Measurements from ENCODE around the gene CCNB1IP1. TPM values are rescaled to one million over a fixed set of nuclear protein-coding genes. Genes with fewer than 3 reads are reported as not detected.
A peak's percentile ranks its signal among the peaks of the same experiment; 100 is the strongest.

CCNB1IP1 gene
- total RNA-seq (2013): 16.8 TPM
- 1 to 10 TPM; 3.5 to 8.6 (median 5.4) TPM for polyA plus RNA-seq
- polyA minus RNA-seq: 3.9 and 5.0 TPM in 2 replicates
- 2.2 to 19.3 (median 9.2) reads per million in 11 experiments for total RNA-seq

- no peak for TF ChIP-seq CTCF (IDR thresholded peaks at IDR 0.05)
- H3K36me3 Mint-ChIP-seq: no peaks in the 10 kb centered on the region
- peaks cover 0 to 2% (median 0%) of the 10 kb centered on the region in 7 donors for H3K9me3 Mint-ChIP-seq
- H2AFZ ChIP-seq (ENCODE audit: insufficient read depth, low read depth, low read length, poor library complexity, severe bottlenecking): peak within 1 kb of the TSS; percentile 86
- peaks cover 0 to 2% (median 1%) of the 10 kb centered on the region in 3 donors for H3K27me3 Mint-ChIP-seq (ENCODE audit: low read depth in 3 of 3)
- no peaks in the 10 kb centered on the region for H3K27me3 ChIP-seq (ENCODE audit: control insufficient read depth in 2 of 2, insufficient read depth in 2 of 2, low read length in 2 of 2)
- no peaks in the 10 kb centered on the region for H3K9me3 ChIP-seq (replicated peaks in 1 of 2; ENCODE audit: control insufficient read depth in 1 of 2, insufficient read depth in 1 of 2, low read length in 2 of 2)
- H3K9ac ChIP-seq (ENCODE audit: insufficient read depth, low read length, poor library complexity, severe bottlenecking): peak within 1 kb of the TSS; percentile 45
- peaks cover 38% of the 10 kb centered on the region for H3K79me2 ChIP-seq (ENCODE audit: insufficient read depth, low read length)
- peaks cover 13 to 17% of the 10 kb centered on the region in 2 donors for H3K4me1 ChIP-seq (ENCODE audit: control insufficient read depth in 1 of 2, insufficient read depth in 2 of 2, low read length in 2 of 2)
- peak within 1 kb of the TSS; percentile 79 for H3K4me2 ChIP-seq (replicated peaks; ENCODE audit: extremely low read depth, low read length, poor library complexity, severe bottlenecking)
- peak within 1 kb of the TSS; percentile 22 to 65 for H3K27ac ChIP-seq (ENCODE audit: low read depth in 1 of 2, low read length in 2 of 2)
- H3K4me3 Mint-ChIP-seq: peak within 1 kb of the TSS; percentile 92 to 97
- no peaks in the 10 kb centered on the region for H4K20me1 ChIP-seq (ENCODE audit: insufficient read depth, low read length)
- 2% methylated on average over 10 of the region's 19 CpGs for WGBS (ENCODE audit: insufficient coverage)
- H3K4me3 ChIP-seq (replicated peaks in 1 of 3; ENCODE audit: low read depth in 2 of 3, low read length in 3 of 3): peak within 1 kb of the TSS; percentile 43 to 82 (median 79)
- peak within 1 kb of the TSS; percentile 3 to 91 (median 71) for H3K27ac Mint-ChIP-seq
- peak; percentile 5 to 47 (median 28) for DNase-seq
- H3K36me3 ChIP-seq (replicated peaks in 1 of 2; ENCODE audit: control insufficient read depth in 1 of 2, insufficient read depth in 2 of 2, low read length in 2 of 2): peaks cover 0 to 8% of the 10 kb centered on the region in 2 donors
- intact Hi-C loops (cut with micrococcal nuclease): no loop called here
- H3K4me1 Mint-ChIP-seq: peaks cover 24% of the 10 kb centered on the region
These were observed at the start of gene CCNB1IP1 for GRCh38 chr14:20332788-20333493. TSS of gene CCNB1IP1 (minus strand) at chr14:20333279. CDS start at chr14:20316523, 16,756 bp downstream.

- H3K4me1 ChIP-seq (ENCODE audit: control insufficient read depth in 1 of 2, insufficient read depth in 2 of 2, low read length in 2 of 2): peaks cover under 1 to 4% of the 10 kb centered on the region in 2 donors
- H3K36me3 ChIP-seq (replicated peaks in 1 of 2; ENCODE audit: control insufficient read depth in 1 of 2, insufficient read depth in 2 of 2, low read length in 2 of 2): peaks cover 94% of the 10 kb centered on the region in 2 donors
- no peak for DNase-seq
- intact Hi-C loops (cut with micrococcal nuclease): no loop called here
- no peaks in the 10 kb centered on the region for H3K27me3 Mint-ChIP-seq (ENCODE audit: low read depth in 3 of 3)
- WGBS (ENCODE audit: insufficient coverage): over 99% methylated on average over 12 of the region's 12 CpGs
- no peak overlapping the region for H2AFZ ChIP-seq (ENCODE audit: insufficient read depth, low read depth, low read length, poor library complexity, severe bottlenecking)
- no peaks in the 10 kb centered on the region for H3K27me3 ChIP-seq (ENCODE audit: control insufficient read depth in 2 of 2, insufficient read depth in 2 of 2, low read length in 2 of 2)
- H3K27ac ChIP-seq (ENCODE audit: low read depth in 1 of 2, low read length in 2 of 2): no peak overlapping the region
- H3K4me1 Mint-ChIP-seq: peaks cover 3% of the 10 kb centered on the region
- no peak for TF ChIP-seq CTCF (IDR thresholded peaks at IDR 0.05)
- H3K4me3 ChIP-seq (replicated peaks in 1 of 3; ENCODE audit: low read depth in 2 of 3, low read length in 3 of 3): no peak overlapping the region
- no peaks in the 10 kb centered on the region for H3K9me3 ChIP-seq (replicated peaks in 1 of 2; ENCODE audit: control insufficient read depth in 1 of 2, insufficient read depth in 1 of 2, low read length in 2 of 2)
- peaks cover 79% of the 10 kb centered on the region for H4K20me1 ChIP-seq (ENCODE audit: insufficient read depth, low read length)
- H3K79me2 ChIP-seq (ENCODE audit: insufficient read depth, low read length): no peaks in the 10 kb centered on the region
- no peak overlapping the region for H3K4me2 ChIP-seq (replicated peaks; ENCODE audit: extremely low read depth, low read length, poor library complexity, severe bottlenecking)
- H3K9me3 Mint-ChIP-seq: no peaks in the 10 kb centered on the region
- peak overlapping the region in 1 of 7 donors; percentile 20 for H3K27ac Mint-ChIP-seq
- H3K9ac ChIP-seq (ENCODE audit: insufficient read depth, low read length, poor library complexity, severe bottlenecking): no peak overlapping the region
- H3K36me3 Mint-ChIP-seq: peaks cover 90 to 96% of the 10 kb centered on the region in 2 donors
- H3K4me3 Mint-ChIP-seq: no peak overlapping the region
These were observed 49.4 kb upstream of the CCNB1IP1 start for GRCh38 chr14:20382526-20382925.
